ENCODE data around the gene FAM171A2. TPM values are rescaled to one million over a fixed set of nuclear protein-coding genes. Genes with fewer than 3 reads are reported as not detected.

Gene FAM171A2
- total and polyA plus RNA-seq, 10 of the 15 experiments (the other 5 are each of a cell fraction or from before 2014, with no cell fraction given) = 0.08 to 1.7 (median 0.27) TPM; not detected in 2

DNA sequence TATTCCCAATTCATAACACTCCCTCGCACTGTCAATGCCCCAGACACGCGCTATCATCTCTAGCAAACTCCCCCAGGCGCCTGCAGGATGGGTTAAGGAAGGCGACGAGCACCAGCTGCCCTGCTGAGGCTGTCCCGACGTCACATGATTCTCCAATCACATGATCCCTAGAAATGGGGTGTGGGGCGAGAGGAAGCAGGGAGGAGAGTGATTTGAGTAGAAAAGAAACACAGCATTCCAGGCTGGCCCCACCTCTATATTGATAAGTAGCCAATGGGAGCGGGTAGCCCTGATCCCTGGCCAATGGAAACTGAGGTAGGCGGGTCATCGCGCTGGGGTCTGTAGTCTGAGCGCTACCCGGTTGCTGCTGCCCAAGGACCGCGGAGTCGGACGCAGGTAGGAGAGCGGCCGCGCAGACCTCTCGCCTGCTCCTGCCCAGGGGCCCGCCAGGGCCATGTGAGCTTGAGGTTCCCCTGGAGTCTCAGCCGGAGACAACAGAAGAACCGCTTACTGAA, 18.7 kb downstream of the FAM171A2 start, which contains the start of gene GRN (continued):
- TF ChIP-seq, protein P1, sequence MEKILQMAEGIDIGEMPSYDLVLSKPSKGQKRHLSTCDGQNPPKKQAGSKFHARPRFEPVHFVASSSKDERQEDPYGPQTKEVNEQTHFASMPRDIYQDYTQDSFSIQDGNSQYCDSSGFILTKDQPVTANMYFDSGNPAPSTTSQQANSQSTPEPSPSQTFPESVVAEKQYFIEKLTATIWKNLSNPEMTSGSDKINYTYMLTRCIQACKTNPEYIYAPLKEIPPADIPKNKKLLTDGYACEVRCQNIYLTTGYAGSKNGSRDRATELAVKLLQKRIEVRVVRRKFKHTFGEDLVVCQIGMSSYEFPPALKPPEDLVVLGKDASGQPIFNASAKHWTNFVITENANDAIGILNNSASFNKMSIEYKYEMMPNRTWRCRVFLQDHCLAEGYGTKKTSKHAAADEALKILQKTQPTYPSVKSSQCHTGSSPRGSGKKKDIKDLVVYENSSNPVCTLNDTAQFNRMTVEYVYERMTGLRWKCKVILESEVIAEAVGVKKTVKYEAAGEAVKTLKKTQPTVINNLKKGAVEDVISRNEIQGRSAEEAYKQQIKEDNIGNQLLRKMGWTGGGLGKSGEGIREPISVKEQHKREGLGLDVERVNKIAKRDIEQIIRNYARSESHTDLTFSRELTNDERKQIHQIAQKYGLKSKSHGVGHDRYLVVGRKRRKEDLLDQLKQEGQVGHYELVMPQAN (conservative IDR thresholded peaks at IDR 0.05) = peak; percentile 85
- TF ChIP-seq MYC (IDR thresholded peaks at IDR 0.05; ENCODE audit: insufficient read depth, insufficient read length, insufficient replicate concordance, low read length, severe bottlenecking) (no peak), USF2 (IDR thresholded peaks at IDR 0.05; ENCODE audit: borderline replicate concordance, low read depth, low read length) (peak; percentile 94), CHD2 (IDR thresholded peaks at IDR 0.05; ENCODE audit: borderline replicate concordance, low read depth, low read length) (peak; percentile 84), HDAC6 (IDR thresholded peaks at IDR 0.05; ENCODE audit: unreplicated experiment) (no peak), ZNF384 (IDR thresholded peaks at IDR 0.05; ENCODE audit: borderline replicate concordance, low read depth, low read length) (no peak), RAD51 (IDR thresholded peaks at IDR 0.05) (peak; percentile 99), USF1 (IDR thresholded peaks at IDR 0.05; ENCODE audit: borderline replicate concordance, extremely low read length, insufficient read depth, low read depth, low read length) (peak; percentile 91), ATF7 (IDR thresholded peaks at IDR 0.05; ENCODE audit: low read depth) (peak; percentile 34; the same call in 1 of the 2 replicates), TCF12 (IDR thresholded peaks at IDR 0.05; ENCODE audit: low read depth, low read length) (peak; percentile 68; the same call in 1 of the 2 replicates), RCOR1 (conservative IDR thresholded peaks at IDR 0.05; ENCODE audit: low read depth, low read length) (no peak), SIX5 (IDR thresholded peaks at IDR 0.05; ENCODE audit: low read depth, low read length, severe bottlenecking) (no peak), NR2C2 (IDR thresholded peaks at IDR 0.05; ENCODE audit: borderline replicate concordance, control insufficient read depth, insufficient read length, low read depth) (no peak)
- TF ChIP-seq, protein P2, sequence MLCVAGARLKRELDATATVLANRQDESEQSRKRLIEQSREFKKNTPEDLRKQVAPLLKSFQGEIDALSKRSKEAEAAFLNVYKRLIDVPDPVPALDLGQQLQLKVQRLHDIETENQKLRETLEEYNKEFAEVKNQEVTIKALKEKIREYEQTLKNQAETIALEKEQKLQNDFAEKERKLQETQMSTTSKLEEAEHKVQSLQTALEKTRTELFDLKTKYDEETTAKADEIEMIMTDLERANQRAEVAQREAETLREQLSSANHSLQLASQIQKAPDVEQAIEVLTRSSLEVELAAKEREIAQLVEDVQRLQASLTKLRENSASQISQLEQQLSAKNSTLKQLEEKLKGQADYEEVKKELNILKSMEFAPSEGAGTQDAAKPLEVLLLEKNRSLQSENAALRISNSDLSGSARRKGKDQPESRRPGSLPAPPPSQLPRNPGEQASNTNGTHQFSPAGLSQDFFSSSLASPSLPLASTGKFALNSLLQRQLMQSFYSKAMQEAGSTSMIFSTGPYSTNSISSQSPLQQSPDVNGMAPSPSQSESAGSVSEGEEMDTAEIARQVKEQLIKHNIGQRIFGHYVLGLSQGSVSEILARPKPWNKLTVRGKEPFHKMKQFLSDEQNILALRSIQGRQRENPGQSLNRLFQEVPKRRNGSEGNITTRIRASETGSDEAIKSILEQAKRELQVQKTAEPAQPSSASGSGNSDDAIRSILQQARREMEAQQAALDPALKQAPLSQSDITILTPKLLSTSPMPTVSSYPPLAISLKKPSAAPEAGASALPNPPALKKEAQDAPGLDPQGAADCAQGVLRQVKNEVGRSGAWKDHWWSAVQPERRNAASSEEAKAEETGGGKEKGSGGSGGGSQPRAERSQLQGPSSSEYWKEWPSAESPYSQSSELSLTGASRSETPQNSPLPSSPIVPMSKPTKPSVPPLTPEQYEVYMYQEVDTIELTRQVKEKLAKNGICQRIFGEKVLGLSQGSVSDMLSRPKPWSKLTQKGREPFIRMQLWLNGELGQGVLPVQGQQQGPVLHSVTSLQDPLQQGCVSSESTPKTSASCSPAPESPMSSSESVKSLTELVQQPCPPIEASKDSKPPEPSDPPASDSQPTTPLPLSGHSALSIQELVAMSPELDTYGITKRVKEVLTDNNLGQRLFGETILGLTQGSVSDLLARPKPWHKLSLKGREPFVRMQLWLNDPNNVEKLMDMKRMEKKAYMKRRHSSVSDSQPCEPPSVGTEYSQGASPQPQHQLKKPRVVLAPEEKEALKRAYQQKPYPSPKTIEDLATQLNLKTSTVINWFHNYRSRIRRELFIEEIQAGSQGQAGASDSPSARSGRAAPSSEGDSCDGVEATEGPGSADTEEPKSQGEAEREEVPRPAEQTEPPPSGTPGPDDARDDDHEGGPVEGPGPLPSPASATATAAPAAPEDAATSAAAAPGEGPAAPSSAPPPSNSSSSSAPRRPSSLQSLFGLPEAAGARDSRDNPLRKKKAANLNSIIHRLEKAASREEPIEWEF (IDR thresholded peaks at IDR 0.05; ENCODE audit: insufficient replicate concordance, low read depth, low read length) = no peak
- TF ChIP-seq, protein P3, sequence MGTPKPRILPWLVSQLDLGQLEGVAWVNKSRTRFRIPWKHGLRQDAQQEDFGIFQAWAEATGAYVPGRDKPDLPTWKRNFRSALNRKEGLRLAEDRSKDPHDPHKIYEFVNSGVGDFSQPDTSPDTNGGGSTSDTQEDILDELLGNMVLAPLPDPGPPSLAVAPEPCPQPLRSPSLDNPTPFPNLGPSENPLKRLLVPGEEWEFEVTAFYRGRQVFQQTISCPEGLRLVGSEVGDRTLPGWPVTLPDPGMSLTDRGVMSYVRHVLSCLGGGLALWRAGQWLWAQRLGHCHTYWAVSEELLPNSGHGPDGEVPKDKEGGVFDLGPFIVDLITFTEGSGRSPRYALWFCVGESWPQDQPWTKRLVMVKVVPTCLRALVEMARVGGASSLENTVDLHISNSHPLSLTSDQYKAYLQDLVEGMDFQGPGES (IDR thresholded peaks at IDR 0.05) = peak; percentile 63; the same call in 1 of the 2 replicates
- TF ChIP-seq, protein P4, sequence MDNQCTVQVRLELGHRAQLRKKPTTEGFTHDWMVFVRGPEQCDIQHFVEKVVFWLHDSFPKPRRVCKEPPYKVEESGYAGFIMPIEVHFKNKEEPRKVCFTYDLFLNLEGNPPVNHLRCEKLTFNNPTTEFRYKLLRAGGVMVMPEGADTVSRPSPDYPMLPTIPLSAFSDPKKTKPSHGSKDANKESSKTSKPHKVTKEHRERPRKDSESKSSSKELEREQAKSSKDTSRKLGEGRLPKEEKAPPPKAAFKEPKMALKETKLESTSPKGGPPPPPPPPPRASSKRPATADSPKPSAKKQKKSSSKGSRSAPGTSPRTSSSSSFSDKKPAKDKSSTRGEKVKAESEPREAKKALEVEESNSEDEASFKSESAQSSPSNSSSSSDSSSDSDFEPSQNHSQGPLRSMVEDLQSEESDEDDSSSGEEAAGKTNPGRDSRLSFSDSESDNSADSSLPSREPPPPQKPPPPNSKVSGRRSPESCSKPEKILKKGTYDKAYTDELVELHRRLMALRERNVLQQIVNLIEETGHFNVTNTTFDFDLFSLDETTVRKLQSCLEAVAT (IDR thresholded peaks at IDR 0.05) = no peak
